HG03439 (cell line): ENCODE results near the gene CD58.

Experiments
- ATAC-seq: cut with Tn5 transposase; IDR thresholded peaks from one replicate; pipeline ENCODE4 v1.9.1; 2021; ENCODE audit warnings: mild to moderate bottlenecking, moderate library complexity; ENCODE audit not compliant: unreplicated experiment

CD58 gene

DNA sequence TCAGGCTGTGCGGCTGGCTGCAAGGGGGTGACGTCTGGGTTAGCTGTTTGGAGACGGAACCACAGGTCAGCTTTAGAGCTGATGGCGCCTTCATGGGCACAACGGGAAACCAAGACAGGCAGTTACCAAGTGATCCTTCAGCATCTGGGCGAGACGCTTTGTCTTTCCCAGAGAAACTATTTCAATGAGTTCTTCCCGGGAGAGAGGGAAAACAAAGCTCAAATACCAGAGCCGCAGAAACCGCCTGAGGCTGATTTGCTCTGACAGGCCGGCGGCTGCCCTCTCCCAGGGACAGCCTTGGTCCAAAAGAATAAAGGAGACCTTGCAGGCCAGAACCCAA, 76.5 kb downstream of the CD58 start:
- ATAC-seq, result no peak

DNA sequence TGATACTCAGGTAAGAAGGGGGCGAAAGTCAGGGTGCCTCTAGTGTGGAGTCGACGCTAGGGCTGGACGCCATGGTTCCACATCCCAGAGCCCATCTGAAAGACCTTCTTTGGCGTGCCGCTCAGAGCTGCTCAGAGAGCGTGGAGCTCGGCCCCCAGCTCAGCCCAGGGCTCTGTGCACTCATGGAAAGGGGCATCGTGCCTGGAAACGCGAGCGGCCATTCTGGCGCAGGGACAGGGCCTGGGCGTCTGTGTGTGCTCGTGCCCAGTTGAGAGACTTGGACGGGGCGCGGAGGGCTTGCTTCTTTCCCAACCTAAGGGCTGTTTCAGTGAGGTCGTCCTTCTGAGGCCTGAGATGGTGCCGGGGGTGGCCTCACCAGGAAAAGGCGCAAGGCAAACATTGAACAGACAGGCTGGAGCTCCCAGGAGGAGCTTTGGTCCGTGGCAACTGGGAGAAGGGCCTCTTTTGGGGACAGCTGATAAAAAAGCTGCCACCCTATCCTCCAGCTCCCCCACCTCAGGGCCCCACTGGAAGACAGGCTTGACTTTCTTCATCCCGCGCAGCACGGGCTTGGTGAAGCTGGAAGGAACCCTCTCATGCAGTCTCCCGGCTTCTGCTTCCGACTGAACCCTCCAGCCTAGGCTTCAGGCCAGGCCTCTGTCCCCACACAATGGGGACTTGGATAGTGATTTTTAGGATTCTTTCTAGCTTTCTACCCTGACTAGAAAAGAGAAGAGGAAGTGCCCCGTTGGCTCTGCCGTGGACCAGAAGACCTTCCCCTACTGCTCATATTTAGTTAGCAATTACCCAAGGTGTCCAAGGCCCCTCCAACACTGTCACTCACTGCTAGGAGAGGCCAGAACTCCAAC, 77.1 kb downstream of the CD58 start:
- no peak for ATAC-seq

DNA sequence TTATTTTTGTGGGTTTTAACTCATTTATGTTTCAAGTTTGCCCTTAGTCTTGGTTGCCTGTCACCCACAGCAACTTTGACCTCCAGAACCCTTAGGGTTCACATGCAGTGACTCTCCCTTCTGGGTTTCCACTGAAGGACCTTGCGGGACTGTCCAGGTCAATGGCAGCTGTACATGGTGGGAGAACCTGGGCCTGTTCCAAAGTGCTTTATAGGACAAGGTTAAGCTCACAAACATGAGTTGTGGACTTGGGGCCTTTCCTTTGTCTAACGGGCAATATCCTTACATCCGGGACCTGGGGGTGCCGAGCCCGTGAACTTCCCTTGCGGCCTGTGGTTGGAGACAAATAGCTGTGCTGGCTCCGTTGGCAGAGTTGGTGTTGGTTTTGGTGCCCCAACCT, 77.8 kb downstream of the CD58 start:
- ATAC-seq, result no peak

DNA sequence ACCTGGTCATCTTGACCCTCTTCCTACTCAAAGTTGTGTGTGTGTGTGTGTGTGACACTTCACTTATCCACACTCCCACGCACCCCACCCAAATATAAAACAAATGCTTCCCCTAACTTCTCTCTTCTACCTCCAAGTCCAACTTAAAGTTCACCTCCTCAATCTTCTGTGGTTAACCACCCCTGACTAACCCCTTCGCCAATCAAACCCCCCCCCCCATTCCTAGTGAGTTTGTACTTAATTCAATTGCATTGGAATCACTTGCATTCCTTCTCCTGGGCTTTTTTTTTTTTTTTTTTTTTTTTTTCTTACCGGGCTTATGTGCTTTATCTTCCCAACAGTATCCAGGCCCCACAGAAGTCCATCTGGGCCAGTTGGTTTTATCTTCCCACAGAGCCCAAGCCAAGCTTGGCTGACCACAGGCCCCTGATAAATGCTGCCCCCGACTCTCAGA, 78.4 kb downstream of the CD58 start:
- ATAC-seq, result no peak

DNA sequence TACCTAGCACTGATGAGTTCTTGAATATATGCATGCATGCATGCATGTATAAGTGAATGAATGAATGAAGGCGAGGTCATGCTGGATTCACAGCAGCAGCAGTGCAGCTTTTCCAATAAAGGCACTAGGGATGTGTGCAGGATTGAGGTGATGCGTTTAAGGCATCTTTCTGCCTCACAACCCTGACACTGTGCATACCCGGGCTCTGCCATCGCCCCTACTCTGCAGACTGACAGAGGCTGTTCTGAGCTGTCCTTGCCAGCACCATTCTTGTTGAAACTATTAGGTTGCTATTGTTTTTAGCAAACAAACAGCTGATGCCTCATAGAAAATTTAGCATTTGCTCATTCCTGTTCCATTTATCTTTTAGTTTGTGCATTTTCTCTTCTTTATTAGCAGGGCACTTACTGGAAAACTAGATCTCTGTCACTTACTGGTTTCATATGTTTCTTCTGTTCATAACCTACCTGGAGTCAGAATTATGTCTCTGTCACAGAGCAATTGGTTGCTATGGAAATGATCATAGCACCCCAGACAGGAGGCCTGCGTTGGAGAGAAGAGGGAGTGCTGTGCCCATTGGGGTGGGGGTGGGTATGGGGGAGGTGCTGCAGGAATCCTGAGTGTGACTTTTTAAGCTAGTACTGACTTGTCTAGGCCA, 79.0 kb downstream of the CD58 start:
- ATAC-seq, result no peak

DNA sequence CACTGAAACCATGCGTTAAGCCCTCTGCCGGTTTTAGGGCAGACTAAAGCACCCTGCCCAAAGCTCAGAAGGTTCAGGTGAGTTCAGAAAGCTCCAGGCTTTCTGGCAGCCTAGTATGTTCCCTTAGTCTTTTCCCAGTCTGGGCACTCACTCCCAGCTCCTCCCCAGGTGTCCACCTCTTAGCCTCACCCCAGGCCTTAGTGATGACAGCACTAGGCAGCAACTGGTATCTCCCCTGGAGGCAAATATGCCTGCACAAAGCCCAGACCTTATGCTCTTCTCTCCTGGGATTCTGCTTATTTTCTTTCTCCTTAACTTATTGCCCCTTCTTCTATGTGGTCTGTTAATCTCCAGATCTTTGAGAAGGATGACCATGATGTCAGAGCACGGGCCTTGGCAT, 80.2 kb downstream of the CD58 start:
- no peak for ATAC-seq

DNA sequence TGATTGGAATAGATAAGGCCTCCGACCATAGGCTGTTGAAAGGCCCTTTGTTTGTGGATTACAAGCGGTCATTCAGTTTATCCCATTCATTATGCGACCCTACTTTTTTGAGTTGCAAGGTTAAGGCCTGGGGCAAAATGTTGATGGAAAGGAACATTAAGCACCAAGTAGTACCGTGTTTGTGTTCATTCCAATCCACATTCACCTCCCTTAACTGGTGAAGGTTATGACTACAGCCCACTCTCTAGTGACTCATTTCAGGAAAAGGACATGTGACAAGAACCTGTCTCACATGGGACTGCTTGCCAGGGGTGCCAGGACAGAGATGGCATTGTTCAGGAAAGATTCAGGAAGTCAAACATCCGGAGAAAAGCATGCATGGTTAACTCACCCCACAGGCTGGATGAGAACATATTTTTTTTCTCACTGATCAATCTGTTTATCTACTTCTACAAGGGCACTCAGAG, 81.6 kb downstream of the CD58 start:
- ATAC-seq, result no peak

DNA sequence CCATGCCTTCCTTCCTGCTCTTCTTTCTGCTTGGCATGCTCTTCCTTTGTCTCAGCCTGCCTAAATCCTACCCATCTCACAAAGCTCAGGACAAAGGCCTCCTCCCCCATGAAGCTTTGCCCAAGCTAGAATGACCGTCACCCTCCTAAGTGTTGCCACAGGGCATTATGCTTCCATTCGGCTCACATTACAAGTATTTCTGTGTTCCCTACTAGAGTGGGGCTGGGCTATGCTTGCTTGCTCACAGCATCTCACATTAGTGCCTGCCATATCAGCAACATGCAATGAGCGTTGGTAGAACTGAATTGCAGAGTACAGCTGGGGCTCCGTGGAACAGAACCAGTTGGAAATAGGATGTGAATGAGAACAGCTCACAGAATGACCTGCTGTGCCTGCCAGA, 82.8 kb downstream of the CD58 start:
- ATAC-seq, result no peak

DNA sequence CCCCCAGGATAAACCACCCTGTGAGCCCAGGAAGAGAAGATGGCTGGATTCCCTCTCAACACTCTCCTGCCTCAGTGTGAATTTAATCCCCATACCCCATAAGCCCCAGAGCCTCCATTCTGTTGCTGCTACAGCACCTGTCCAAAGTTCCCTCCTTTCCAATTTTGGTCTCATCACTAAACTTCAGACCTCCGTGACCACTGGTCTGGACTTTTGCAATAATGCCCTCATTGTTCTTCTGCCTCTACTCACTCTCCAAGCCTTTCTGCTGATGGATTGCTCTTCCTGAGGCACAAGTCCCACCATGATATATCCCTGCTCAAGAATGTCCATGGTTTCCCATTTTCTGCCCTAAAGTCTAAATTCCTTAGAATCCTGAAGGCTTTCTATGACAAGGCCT, 83.2 kb downstream of the CD58 start:
- no peak for ATAC-seq

DNA sequence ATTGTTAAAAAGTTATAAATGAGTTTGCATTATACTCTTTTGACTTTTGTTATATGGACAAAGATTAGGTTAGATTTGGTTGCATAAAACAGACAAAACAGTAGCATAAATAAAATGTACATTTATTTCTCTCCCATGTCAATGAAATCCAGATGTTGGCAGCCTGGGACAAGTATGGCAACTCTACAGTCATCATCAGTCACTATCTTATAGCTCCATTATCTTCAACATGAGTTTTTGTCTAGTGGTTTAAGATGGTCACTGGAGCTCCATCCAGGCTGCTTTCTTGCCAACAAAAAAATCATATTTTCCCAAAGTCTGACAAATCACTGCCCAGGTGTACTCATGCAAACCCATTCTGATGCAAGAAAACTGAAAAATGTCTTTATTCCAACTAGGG, 83.8 kb downstream of the CD58 start:
- no peak for ATAC-seq

DNA sequence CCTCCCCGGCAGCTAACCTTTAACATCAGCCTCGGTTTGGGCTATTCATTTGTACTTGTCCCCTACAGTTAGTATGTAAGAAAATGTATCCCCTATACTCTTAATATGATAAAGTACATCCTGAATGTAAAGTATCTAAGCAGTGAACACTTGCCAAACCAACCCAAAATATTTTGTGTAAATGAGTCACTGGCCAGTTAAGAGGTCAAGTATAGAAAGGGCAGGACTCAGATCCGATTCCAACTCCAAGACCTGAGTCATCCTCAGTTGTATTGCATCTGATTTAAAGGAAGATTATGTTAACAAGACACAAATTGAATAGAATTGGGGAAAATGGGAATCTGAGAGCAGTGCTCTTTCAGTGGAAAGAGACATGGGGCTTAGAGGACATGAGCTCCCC, 84.4 kb downstream of the CD58 start:
- no peak for ATAC-seq

DNA sequence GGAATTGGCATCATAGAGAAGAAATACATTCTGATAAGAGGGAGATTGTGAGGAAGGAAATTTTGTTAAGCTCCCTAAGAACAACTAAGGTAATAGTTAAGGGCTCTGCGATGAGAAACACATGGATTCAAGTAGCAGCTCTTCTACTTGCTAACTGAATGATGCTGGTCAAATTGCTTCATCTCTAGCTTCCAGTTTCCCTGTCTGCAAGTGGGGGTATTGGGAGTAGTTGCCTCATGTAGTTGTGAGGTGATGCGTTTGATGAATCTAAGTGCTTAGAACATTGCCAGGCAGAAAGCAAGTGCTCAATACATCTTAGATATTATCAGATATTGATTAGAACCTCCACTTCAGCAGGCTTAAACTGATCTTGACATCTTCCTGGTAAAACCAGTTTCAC, 84.8 kb downstream of the CD58 start:
- ATAC-seq, result no peak

DNA sequence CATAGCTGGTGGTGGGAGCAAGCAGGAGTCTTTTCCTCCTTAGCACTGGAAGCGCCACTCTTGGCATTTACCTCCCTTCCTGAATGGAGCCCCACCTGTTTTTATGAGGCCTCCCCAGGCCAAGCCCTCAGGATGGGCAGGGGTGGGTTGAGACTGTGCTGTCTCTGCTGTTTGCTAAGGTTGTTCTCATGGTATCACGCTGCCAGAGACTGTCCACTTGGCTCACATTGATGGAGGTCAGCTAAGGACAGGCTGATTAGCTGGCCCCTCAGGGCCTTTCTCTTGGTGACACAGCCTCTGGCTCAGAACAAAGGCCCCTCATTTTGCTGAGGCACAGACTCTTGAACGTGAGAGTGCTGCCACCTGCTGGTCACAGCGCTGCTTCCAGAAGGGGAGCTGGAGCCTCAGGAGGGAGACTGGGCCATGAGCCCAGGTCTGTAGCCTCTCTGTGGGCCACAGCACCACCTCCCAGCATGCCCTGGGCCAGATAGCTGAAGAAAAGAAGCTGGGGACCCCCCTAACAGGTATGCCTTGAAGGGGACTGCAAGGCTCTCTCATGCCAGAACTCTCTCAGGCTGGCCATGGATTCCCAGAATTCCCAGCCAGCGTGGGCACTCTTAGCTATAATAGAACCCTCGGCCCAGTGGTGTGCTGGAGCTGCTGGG, 85.6 kb downstream of the CD58 start:
- ATAC-seq, result peak; percentile 77

DNA sequence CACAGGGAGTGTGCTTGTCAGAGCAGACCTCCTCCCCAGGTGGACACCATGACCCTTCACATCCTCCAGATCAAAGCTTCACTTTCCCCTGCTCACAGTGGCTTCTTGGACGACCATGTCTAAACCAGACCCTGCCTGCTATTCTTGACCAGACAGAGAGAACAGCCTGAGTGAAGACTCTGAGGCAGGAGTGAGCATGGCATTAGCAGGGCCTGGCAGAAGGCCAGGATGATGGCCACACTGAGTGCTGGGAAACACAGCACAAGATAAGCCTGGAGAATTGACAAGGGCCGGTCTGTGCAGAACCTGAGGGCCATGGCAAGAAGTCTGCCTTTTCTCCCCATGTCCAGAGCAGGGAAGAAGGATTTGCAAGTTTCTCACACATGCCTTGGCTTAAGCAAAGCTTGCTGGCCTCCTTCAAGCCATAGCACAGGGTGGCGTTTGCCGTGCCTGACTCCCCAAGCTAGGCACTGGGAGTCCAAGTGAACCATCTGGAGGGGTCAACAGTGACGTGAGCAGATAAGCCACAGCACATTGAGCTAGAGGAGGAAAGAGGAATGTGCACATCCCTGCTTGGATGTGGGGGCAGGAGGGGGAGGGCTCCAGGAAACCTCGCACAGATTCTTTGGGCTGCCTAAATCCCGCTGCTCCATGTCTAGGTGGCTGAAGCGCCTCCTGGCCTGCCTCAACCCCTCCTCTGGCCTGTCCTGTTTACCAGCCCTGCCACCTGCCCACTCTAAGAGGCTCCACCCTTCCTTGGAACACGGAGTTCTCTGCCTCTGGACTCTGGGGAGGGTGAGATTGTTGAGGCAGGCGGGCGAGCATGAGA, 87.1 kb downstream of the CD58 start:
- ATAC-seq, result no peak

DNA sequence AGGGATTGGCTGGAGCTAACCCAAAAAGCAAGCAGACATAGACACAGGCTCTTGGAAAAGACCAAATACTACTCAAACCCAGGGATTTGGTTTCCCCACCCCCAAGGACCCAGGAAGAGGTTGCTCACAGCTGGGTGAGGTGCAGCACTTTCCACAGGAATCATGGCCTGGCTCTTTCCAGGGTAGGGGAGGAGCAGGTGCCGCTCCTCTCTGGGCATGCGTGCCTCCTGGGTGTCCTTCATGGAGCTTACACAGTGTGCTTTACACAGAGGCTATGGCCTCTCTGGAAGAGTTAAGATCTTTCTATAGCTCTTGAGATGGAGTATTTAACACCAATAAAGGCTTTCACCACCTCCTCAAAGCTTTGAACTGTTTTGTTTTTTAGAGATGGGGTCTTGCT, 88.3 kb downstream of the CD58 start:
- no peak for ATAC-seq

DNA sequence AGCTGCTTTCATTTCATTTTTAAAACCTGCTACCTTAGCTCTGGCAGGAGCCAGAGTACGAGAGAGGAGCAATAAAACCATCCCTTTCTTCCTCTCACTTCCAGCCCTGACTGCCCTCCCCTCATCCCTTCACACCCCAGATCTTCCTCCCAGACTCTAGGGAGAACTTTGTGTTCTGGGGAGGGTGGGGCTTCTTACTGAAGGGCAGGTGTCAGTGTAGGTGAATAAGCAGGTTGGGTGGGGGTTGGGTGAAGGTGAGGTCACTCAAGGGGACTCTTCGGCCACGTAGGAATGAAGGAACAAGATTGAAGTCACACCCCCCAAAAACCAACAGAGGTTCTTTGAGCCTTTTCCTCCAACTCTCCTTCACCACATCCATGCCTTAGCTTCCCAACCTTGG, 88.9 kb downstream of the CD58 start:
- ATAC-seq, result no peak

DNA sequence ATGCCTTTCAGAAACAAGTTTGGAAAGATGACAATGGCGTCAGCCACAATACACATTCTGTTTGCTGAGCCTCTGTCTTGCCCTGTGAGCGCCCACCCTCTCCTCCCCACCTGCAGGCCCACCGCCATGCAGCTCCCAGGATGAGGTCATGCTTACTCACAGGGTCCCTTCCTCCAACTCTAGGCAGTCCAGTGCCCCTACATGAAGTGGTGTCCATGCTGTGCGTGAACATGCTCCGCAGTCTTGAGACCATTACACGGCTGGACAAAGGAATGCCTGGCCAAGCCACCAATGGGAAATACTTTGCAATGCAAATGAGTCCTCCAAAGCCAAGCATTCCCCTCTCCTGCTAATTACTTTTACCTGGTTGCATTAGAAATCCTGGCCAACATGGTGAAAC, 92.2 kb downstream of the CD58 start:
- no peak for ATAC-seq

DNA sequence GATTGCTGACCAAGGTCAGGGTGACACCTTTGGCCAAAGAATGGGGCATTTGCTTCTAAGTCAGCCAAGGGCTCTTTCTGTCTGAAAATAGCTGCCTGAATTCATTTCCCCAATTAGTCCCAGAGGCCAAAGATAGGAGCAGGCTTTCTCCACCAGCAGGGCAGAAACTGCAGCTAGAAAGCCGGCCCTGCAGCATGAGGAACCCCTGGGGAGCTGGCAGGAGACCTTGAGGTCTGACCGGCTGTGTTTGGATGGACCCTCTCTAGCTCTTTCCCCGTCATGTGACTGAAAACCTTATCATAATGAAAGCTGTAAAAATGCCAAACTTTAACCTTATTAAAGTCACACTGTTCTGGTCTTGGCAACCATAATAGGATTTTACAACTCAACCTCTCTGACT, 93.4 kb downstream of the CD58 start:
- ATAC-seq, result no peak

DNA sequence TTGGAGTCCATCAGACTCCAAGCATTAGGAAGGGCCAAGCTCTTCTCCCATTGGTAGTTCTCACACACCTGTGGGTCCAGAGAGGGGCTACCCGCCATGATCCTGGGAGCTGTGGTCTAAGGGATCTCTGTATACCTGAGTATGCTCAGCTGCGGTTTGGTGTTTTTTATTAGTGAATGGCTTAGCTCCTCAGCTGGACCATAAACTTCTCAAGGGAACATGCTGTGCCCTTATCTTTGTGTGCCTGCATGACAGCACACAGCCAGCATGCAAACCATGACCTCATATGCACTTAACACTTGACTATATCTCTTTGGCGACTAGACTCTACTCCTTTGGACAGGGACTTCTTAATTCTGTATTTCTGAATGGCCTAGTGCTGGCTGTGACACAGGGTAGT, 94.5 kb downstream of the CD58 start:
- no peak for ATAC-seq

DNA sequence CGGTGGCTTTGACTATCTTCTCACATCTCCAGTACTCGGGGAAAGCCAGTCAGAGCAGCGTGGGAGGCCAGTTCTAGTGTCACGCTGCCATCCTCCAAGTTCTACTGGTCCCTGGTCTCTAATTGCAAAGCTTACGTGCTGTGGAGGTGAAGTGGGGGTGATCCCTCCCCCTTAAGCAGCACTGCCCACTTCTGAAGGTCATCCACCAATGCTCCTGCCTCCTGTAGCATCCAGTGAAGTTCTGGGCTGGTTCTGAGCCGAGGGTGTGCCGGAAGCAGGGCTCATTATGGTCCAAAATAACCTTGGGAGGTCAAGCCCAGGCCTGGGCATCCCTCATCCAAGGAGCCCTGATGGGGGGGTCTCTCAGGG, 95.0 kb downstream of the CD58 start:
- no peak for ATAC-seq
